Uterus (tissue), 4 donors: Measurements from ENCODE around the gene PWWP2B. TPM values are rescaled to one million over a fixed set of nuclear protein-coding genes. Genes with fewer than 3 reads are reported as not detected.
"Not testable (repeated sequence)": the region's sequence is repeated elsewhere in the genome, so short reads cannot be mapped to it uniquely, and the experiment has no call there.

ENCODE experiments used
- DNase-seq, 2 donors: peaks; one replicate each; pipeline ENCODE4 v3.0.0-alpha.2; 2019 to 2020
- H3K27ac ChIP-seq, 2 donors: fragments of 200-600 bp; sonication (generic); 1 replicate in 1 of 2; 2 replicates in 1 of 2; pipeline ENCODE4 v1.5.1; 2016 to 2018
- H3K27me3 ChIP-seq, 2 donors: fragments of 200-600 bp; sonication (generic); one replicate each; pipeline ENCODE4 v1.5.1; 2018 to 2019; ENCODE audit warnings: control low read depth in 1 of 2
- H3K36me3 ChIP-seq, 2 donors: fragments of 200-600 bp; sonication (generic); one replicate each; pipeline ENCODE4 v1.5.1; 2019; ENCODE audit warnings: control low read depth in 1 of 2
- H3K4me1 ChIP-seq, 2 donors: fragments of 200-600 bp; sonication (generic); one replicate each; pipeline ENCODE4 v1.5.1; 2018 to 2019; ENCODE audit warnings: control low read depth in 1 of 2
- H3K4me3 ChIP-seq, 2 donors: fragments of 200-600 bp; sonication (generic); 1 replicate in 1 of 2; 2 replicates in 1 of 2; pipeline ENCODE4 v1.5.1; 2018 to 2019; ENCODE audit warnings: mild to moderate bottlenecking in 1 of 2
- H3K9me3 ChIP-seq, 2 donors: fragments of 200-600 bp; sonication (generic); one replicate each; pipeline ENCODE4 v1.5.1; 2019; ENCODE audit warnings: control low read depth in 1 of 2
- POLR2A ChIP-seq, 2 donors: fragments of 450-650 bp; IDR thresholded peaks; one replicate each; pipeline ENCODE4 v1.6.1; 2016; ENCODE audit warnings: antibody characterized with exemption in 2 of 2, mild to moderate bottlenecking in 1 of 2, moderate library complexity in 1 of 2
- intact Hi-C: fragments of 100-400 bp; cut with DNase I; formaldehyde crosslinking; loops from one replicate; pipeline ENCODE4 v1.15.1; 2023; ENCODE audit warnings: low total_unique reads
- total RNA-seq, 4 donors: library from RNA; depleted of rRNA in 3 of 4; stranded (reverse); fragments of >200 nt in 3 of 4; gene quantifications; one replicate each; pipeline versions ENCODE4 v1.1.0 to v1.2.4, GENCODE V29; 2014 to 2023
- TF ChIP-seq, protein P1 (sequence below), 4 experiments: fragments of 200-600 bp in 2 of 4; fragments of 450-650 bp in 2 of 4; sonication (generic) in 2 of 4; IDR thresholded peaks; one replicate each; pipeline ENCODE4 v1.5.1; 2016 to 2019; ENCODE audit warnings: antibody characterized with exemption in 4 of 4, mild to moderate bottlenecking in 2 of 4, moderate library complexity in 1 of 4
- donor health status: DM: yes; HTN: yes; CAD: no.

Gene PWWP2B
- total RNA-seq, 4 donors from 2014 or later = 0.29 to 27.6 (median 8.3) TPM

DNA sequence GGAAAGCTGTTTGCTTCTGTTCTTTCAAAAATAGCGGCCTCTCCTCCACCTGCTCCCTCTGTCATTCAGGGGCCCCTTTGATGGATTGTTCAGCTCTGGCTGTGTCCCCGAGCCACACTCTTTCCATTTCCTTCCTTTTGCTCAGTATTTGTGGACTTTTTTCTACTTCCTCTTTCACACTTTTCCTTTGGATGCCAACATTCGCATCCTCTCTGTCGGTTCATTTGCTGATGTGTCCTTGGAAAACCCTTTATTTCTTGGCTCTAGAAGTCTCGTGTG is 11.7 kb upstream of the PWWP2B start:
- DNase-seq = peak in 1 of 2 donors; percentile 9
- TF ChIP-seq, protein P1, sequence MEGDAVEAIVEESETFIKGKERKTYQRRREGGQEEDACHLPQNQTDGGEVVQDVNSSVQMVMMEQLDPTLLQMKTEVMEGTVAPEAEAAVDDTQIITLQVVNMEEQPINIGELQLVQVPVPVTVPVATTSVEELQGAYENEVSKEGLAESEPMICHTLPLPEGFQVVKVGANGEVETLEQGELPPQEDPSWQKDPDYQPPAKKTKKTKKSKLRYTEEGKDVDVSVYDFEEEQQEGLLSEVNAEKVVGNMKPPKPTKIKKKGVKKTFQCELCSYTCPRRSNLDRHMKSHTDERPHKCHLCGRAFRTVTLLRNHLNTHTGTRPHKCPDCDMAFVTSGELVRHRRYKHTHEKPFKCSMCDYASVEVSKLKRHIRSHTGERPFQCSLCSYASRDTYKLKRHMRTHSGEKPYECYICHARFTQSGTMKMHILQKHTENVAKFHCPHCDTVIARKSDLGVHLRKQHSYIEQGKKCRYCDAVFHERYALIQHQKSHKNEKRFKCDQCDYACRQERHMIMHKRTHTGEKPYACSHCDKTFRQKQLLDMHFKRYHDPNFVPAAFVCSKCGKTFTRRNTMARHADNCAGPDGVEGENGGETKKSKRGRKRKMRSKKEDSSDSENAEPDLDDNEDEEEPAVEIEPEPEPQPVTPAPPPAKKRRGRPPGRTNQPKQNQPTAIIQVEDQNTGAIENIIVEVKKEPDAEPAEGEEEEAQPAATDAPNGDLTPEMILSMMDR (IDR thresholded peaks at IDR 0.05) = no peak
- TF ChIP-seq POLR2A (IDR thresholded peaks at IDR 0.05) = no peak
- H3K27me3 ChIP-seq = no peaks in the 10 kb centered on the region
- no peaks in the 10 kb centered on the region for H3K9me3 ChIP-seq
- no peaks in the 10 kb centered on the region for H3K36me3 ChIP-seq
- no peak overlapping the region for H3K4me3 ChIP-seq
- intact Hi-C loops = loop anchor here (10.0 kb wide), 1 partner anchor 259 kb away; no protein-coding TSS in a partner anchor
- H3K4me1 ChIP-seq = no peaks in the 10 kb centered on the region
- H3K27ac ChIP-seq = no peak overlapping the region

DNA sequence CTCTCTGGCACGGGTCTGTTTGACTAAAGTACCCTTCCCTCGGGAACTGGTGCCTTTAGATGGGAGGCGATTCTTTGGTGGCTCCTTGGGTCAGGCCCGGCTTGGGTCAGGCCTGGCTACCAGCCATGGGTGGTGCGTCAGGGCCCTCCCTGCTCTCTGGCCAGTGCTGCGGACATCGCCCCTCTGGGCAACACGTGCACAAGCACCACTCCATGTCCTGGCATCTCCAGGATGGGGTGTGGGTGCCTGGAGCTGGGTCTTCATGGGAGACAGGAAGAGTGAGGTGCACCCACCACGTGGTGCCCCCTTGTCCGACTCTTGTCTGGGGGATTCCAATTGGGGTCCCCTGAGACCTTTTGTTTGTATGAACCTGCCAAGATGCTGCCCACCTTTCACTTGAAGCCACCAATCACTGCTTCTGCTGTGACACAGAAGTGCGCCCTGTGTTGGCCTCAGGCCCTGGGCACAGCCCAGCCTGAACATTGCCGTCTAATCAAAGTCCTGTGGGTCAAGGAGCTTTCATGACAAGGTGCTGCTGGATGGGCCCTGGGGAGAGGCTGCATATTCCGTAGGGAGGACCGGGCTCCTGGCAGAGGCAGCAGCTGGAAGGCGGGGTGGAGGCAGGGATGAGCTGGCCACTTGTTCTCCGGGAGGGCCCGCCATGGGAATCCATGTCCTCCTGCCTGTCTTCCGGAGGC is 11.1 kb upstream of the PWWP2B start:
- intact Hi-C loops = loop anchor here (10.0 kb wide), 1 partner anchor 259 kb away; no protein-coding TSS in a partner anchor
- no peak for TF ChIP-seq POLR2A (IDR thresholded peaks at IDR 0.05)
- TF ChIP-seq, protein P1 (IDR thresholded peaks at IDR 0.05) = no peak
- H3K4me1 ChIP-seq = no peaks in the 10 kb centered on the region
- no peak overlapping the region for H3K27ac ChIP-seq
- H3K9me3 ChIP-seq = no peaks in the 10 kb centered on the region
- DNase-seq = peak; percentile 16 to 24
- H3K36me3 ChIP-seq = no peaks in the 10 kb centered on the region
- no peaks in the 10 kb centered on the region for H3K27me3 ChIP-seq
- H3K4me3 ChIP-seq = no peak overlapping the region

DNA sequence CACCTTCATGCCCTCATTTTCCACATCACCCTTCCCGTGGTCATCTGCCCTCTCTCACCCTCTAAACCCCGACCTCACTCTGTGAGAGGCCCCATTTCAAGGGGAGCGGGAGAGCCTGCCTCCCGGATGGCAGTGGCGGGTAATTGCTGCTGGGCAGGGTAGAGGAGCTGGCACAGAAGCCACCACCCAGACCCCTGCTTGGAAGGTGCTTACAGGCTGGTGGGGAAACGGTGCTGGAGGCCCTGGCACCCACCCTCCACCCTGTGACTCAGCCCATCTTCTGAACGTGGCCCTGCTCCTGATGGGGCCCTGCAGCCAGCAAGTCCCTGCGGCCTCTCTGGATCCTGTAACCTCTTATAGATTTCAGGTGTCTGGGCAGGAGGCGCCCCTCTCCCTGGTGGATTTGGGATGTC is 10.6 kb upstream of the PWWP2B start:
- intact Hi-C loops = loop anchor here (10.0 kb wide), 1 partner anchor 258 kb away; no protein-coding TSS in a partner anchor

DNA sequence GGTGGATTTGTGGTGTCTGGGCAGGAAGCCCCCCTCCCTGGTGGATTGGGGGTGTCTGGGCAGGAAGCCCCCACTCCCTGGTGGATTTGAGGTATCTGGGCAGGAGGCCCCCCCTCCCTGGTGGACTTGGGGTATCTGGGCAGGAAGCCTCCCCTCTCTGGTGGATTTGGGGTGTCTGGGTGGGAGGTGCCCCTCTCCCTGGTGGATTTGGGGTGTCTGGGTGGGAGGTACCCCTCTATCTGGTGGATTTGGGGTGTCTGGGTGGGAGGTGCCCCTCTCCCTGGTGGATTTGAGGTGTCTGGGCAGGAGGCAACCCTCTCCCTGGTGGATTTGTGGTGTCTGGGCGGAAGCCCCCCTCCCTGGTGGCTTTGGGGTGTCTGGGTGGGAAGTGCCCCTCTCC is 10.1 kb upstream of the PWWP2B start:
- intact Hi-C loops = loop anchor here (10.0 kb wide), 1 partner anchor 258 kb away; no protein-coding TSS in a partner anchor
- H3K9me3 ChIP-seq, H3K27me3 ChIP-seq, H3K4me1 ChIP-seq, H3K36me3 ChIP-seq, H3K4me3 ChIP-seq: not testable (repeated sequence)
- DNase-seq = peak in 1 of 2 donors; percentile 10
- H3K27ac ChIP-seq = peak overlapping the region in 1 of 2 donors; percentile 70

More for the DNA sequence above, 10.6 kb upstream of the PWWP2B start:
- Histone ChIP-seq H3K27ac (no peak overlapping the region), H3K4me3 (no peak overlapping the region), H3K36me3 (no peaks in the 10 kb centered on the region), H3K27me3 (no peaks in the 10 kb centered on the region), H3K4me1 (no peaks in the 10 kb centered on the region), H3K9me3 (no peaks in the 10 kb centered on the region)
- TF ChIP-seq, protein P1 (IDR thresholded peaks at IDR 0.05) = no peak
- TF ChIP-seq POLR2A (IDR thresholded peaks at IDR 0.05) = no peak
- DNase-seq = peak; percentile 13 to 25

DNA sequence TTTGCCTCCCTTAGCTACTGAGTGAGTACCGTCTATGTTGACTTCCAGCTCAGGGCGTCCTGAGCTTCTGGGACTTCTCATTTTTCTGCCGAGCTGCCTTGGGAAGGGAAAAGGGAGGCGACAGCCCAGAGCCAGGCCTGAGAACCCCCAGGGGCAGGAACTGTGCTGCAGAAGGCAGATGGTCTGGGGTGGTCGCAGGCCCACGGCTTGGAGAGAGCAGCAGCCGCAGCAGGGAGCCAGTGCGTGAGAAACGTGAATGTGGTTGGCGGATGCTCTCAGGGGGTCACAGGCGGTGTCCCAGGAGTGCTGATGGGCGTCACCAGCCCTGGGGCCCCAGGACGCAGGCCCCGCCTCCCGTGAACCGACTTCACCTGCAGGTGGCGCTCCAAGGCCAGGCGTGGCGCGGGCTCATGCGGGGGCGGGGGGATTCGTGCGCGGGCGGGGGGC is 9.2 kb upstream of the PWWP2B start:
- no peaks in the 10 kb centered on the region for H3K9me3 ChIP-seq
- peak; percentile 68 to 76 for DNase-seq
- peak in 1 of 2 donors; percentile 17 for TF ChIP-seq POLR2A (IDR thresholded peaks at IDR 0.05)
- TF ChIP-seq, protein P1 (IDR thresholded peaks at IDR 0.05) = peak; percentile 66 to 82 (median 78)
- H3K27me3 ChIP-seq = no peaks in the 10 kb centered on the region
- H3K27ac ChIP-seq = peak overlapping the region; percentile 70 to 73
- H3K4me3 ChIP-seq = no peak overlapping the region
- H3K36me3 ChIP-seq = no peaks in the 10 kb centered on the region
- no peaks in the 10 kb centered on the region for H3K4me1 ChIP-seq
- intact Hi-C loops = loop anchor here (2.0 to 10.0 kb wide), 2 partner anchors 65 to 257 kb away; no protein-coding TSS in a partner anchor
